ENCODE measurements around the gene PTGDR2. TPM values are rescaled to one million over a fixed set of nuclear protein-coding genes. Genes with fewer than 3 reads are reported as not detected.

Gene PTGDR2
- polyA plus RNA-seq (ENCODE audit: insufficient read length in 3 of 3), result under 1 TPM; 0.08 to 0.25 (median 0.24) TPM

GRCh38 chr11:60855726-60856633 lies at the start of gene PTGDR2:
Gene PTGDR2, minus strand, starts transcription at chr11:60855950. Its CDS starts 2,228 bp downstream, at chr11:60853722.
- DNase-seq (ENCODE audit: low read depth in 3 of 3, low spot score in 2 of 3), result no peak

- DNase-seq (ENCODE audit: low read depth in 3 of 3, low spot score in 2 of 3), result no peak
Measured at GRCh38 chr11:60905047-60905446, 49.3 kb upstream of the PTGDR2 start.

GRCh38 chr11:60902625-60903024 lies 46.9 kb upstream of the PTGDR2 start:
- DNase-seq (ENCODE audit: low read depth in 3 of 3, low spot score in 2 of 3), result no peak

- DNase-seq (ENCODE audit: low read depth in 3 of 3, low spot score in 2 of 3), result no peak
Measured at GRCh38 chr11:60900673-60901404, 45.1 kb upstream of the PTGDR2 start.

GRCh38 chr11:60899977-60900376 lies 44.2 kb upstream of the PTGDR2 start:
- no peak for DNase-seq (ENCODE audit: low read depth in 3 of 3, low spot score in 2 of 3)

GRCh38 chr11:60899046-60899936 lies 43.5 kb upstream of the PTGDR2 start:
- no peak for DNase-seq (ENCODE audit: low read depth in 3 of 3, low spot score in 2 of 3)

- DNase-seq (ENCODE audit: low read depth in 3 of 3, low spot score in 2 of 3), result no peak
Measured at GRCh38 chr11:60897496-60897895, 41.7 kb upstream of the PTGDR2 start.

GRCh38 chr11:60895687-60896086 lies 39.9 kb upstream of the PTGDR2 start:
- no peak for DNase-seq (ENCODE audit: low read depth in 3 of 3, low spot score in 2 of 3)

GRCh38 chr11:60891103-60891741 lies 35.5 kb upstream of the PTGDR2 start:
- no peak for DNase-seq (ENCODE audit: low read depth in 3 of 3, low spot score in 2 of 3)

- DNase-seq (ENCODE audit: low read depth in 3 of 3, low spot score in 2 of 3), result no peak
Measured at GRCh38 chr11:60890696-60891095, 34.9 kb upstream of the PTGDR2 start.

- no peak for DNase-seq (ENCODE audit: low read depth in 3 of 3, low spot score in 2 of 3)
Measured at GRCh38 chr11:60889869-60890311, 34.1 kb upstream of the PTGDR2 start.

- no peak for DNase-seq (ENCODE audit: low read depth in 3 of 3, low spot score in 2 of 3)
Measured at GRCh38 chr11:60887556-60887955, 31.8 kb upstream of the PTGDR2 start.

GRCh38 chr11:60880643-60881282 lies 25.0 kb upstream of the PTGDR2 start:
- DNase-seq (ENCODE audit: low read depth in 3 of 3, low spot score in 2 of 3), result no peak

- DNase-seq (ENCODE audit: low read depth in 3 of 3, low spot score in 2 of 3), result no peak
Measured at GRCh38 chr11:60879971-60880588, 24.3 kb upstream of the PTGDR2 start.

GRCh38 chr11:60879104-60879503 lies 23.4 kb upstream of the PTGDR2 start:
- DNase-seq (ENCODE audit: low read depth in 3 of 3, low spot score in 2 of 3), result no peak

GRCh38 chr11:60878245-60879101 lies 22.7 kb upstream of the PTGDR2 start:
- no peak for DNase-seq (ENCODE audit: low read depth in 3 of 3, low spot score in 2 of 3)

GRCh38 chr11:60876168-60876485 lies 20.4 kb upstream of the PTGDR2 start:
- DNase-seq (ENCODE audit: low read depth in 3 of 3, low spot score in 2 of 3), result no peak

- no peak for DNase-seq (ENCODE audit: low read depth in 3 of 3, low spot score in 2 of 3)
Measured at GRCh38 chr11:60875366-60876167, 19.8 kb upstream of the PTGDR2 start.

Measured in right renal cortex interstitium (tissue), 3 donors.